ENCODE measurements around the gene SLIRP.
"Not testable (repeated sequence)": the region's sequence is repeated elsewhere in the genome, so short reads cannot be mapped to it uniquely, and the experiment has no call there.

SLIRP gene

GRCh38 chr14:77746064-77746702 is 38.3 kb downstream of the SLIRP start:
- no peak for DNase-seq

- not testable (repeated sequence) for DNase-seq
Measured at GRCh38 chr14:77747425-77747824, 39.5 kb downstream of the SLIRP start.

GRCh38 chr14:77752266-77752665 is 44.4 kb downstream of the SLIRP start:
- no peak for DNase-seq

- no peak for DNase-seq
Measured at GRCh38 chr14:77752799-77753516, 45.1 kb downstream of the SLIRP start.

- peak; percentile 70 to 83 (median 80) for DNase-seq
Measured at GRCh38 chr14:77760381-77761204, 52.7 kb downstream of the SLIRP start, which contains the start of gene SNW1. Gene SNW1 (minus strand): TSS chr14:77761156. CDS start chr14:77761127, 29 bp downstream.

- DNase-seq: no peak
Measured at GRCh38 chr14:77761205-77761931, 53.5 kb downstream of the SLIRP start.

GRCh38 chr14:77763316-77763715 is 55.4 kb downstream of the SLIRP start:
- no peak for DNase-seq

- no peak for DNase-seq
Measured at GRCh38 chr14:77763978-77764377, 56.1 kb downstream of the SLIRP start.
